Activated CD8-positive, alpha-beta T cell treated with anti-CD3 and anti-CD28 coated beads for 36 hours (primary cell): ENCODE measurements around the gene TRIM46. TPM values are rescaled to one million over a fixed set of nuclear protein-coding genes. Genes with fewer than 3 reads are reported as not detected.
A peak's percentile ranks its signal among the peaks of the same experiment; 100 is the strongest.

Source experiments
- ATAC-seq: fragments of 200-7000 bp; cut with Tn5 transposase; one replicate; pipeline ENCODE4 v1.10.0; 2021; ENCODE audit warnings: mild to moderate bottlenecking, moderate library complexity
- CTCF ChIA-PET: fragments of 350-600 bp; sonication (Branson Sonifier 250); formaldehyde crosslinking; loops from one replicate; lab custom pipeline; 2021; ENCODE audit warnings: antibody characterized with exemption; lab: Charles Lee
- POLR2A ChIA-PET: fragments of 350-600 bp; sonication (Branson Sonifier 250); formaldehyde crosslinking; loops from one replicate; lab custom pipeline; 2021; ENCODE audit warnings: antibody characterized with exemption; lab: Charles Lee
- DNase-seq: peaks from one replicate; pipeline ENCODE4 v3.0.0-alpha.2; 2020
- H3K27ac Mint-ChIP-seq: one replicate; pipeline ENCODE4 v1.8.0; 2021; ENCODE audit warnings: mild to moderate bottlenecking, mixed read lengths
- H3K27me3 Mint-ChIP-seq: one replicate; pipeline ENCODE4 v1.8.0; 2021; ENCODE audit warnings: mixed read lengths
- H3K36me3 Mint-ChIP-seq: one replicate; pipeline ENCODE4 v1.8.0; 2021; ENCODE audit warnings: low read depth, mixed read lengths
- H3K4me1 Mint-ChIP-seq: one replicate; pipeline ENCODE4 v1.8.0; 2021; ENCODE audit warnings: low read depth, mixed read lengths
- H3K4me3 Mint-ChIP-seq: one replicate; pipeline ENCODE4 v1.8.0; 2021; ENCODE audit warnings: mild to moderate bottlenecking, moderate library complexity, mixed read lengths
- H3K9me3 Mint-ChIP-seq: one replicate; pipeline ENCODE4 v1.8.0; 2021; ENCODE audit warnings: mixed read lengths
- intact Hi-C: fragments of 100-400 bp; cut with micrococcal nuclease; formaldehyde crosslinking; loops from one replicate; pipeline ENCODE4 v1.10.0; 2022
- total RNA-seq, 2 experiments: library from RNA; stranded (reverse); gene quantifications; one replicate each; pipeline ENCODE4 v1.2.3, GENCODE V29; 2021
- TF ChIP-seq, protein P1 (sequence below): fragments of 200-600 bp; IDR thresholded peaks from one replicate; pipeline ENCODE4 v1.8.0; 2022; ENCODE audit warnings: antibody characterized with exemption, mild to moderate bottlenecking

TRIM46 gene, protein sequence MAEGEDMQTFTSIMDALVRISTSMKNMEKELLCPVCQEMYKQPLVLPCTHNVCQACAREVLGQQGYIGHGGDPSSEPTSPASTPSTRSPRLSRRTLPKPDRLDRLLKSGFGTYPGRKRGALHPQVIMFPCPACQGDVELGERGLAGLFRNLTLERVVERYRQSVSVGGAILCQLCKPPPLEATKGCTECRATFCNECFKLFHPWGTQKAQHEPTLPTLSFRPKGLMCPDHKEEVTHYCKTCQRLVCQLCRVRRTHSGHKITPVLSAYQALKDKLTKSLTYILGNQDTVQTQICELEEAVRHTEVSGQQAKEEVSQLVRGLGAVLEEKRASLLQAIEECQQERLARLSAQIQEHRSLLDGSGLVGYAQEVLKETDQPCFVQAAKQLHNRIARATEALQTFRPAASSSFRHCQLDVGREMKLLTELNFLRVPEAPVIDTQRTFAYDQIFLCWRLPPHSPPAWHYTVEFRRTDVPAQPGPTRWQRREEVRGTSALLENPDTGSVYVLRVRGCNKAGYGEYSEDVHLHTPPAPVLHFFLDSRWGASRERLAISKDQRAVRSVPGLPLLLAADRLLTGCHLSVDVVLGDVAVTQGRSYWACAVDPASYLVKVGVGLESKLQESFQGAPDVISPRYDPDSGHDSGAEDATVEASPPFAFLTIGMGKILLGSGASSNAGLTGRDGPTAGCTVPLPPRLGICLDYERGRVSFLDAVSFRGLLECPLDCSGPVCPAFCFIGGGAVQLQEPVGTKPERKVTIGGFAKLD
- 1 to 10 TPM; 5.8 to 6.1 TPM for total RNA-seq

DNA sequence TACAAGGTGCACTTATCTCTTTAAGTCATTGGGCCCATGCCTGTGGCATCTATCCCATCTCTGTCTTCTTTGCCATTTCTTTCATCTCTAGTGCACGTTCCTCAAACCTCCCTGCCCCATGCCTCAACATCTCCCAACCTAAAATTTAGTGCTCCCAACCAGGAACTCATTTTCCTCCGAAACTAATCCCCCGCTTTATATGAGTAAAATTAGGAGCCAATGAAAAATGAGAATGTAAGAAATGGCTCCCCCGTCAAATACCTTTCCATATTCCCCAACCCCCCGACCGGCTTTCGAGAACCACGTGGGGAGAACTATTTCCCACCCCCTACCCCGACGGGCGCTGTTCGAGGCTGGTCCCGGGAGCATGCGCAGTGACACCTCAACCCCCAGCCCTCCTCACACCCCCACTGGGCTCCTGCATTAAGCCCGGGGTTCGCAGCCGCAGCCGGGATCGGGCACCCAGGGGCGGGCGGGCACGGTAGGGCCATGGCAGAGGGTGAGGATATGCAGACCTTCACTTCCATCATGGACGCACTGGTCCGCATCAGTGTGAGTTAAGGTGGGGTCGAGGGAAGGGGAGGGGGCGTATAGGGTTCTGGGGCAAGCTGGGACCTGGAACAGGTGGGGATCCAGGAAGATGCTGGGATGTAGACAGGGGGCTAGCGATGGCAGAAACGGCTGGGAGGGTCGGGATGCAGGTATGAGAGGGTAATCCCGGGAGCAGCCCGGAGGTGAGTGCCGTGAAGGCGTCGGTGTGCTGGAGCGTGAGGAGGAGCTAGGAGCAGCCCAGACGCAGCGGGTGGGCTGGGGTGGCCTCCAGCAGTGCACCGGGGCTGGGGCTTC, at the start of gene TRIM46:
TRIM46 (plus strand) TSS at position 372 of the 846 bp plus-strand sequence; CDS start at position 490, 118 bp downstream.
- Mint-ChIP-seq H3K36me3 (peaks cover 30% of the 10 kb centered on the region), H3K4me1 (peaks cover 43% of the 10 kb centered on the region), H3K27ac (peak within 1 kb of the TSS; percentile 98), H3K27me3 (no peaks in the 10 kb centered on the region), H3K9me3 (no peaks in the 10 kb centered on the region), H3K4me3 (peak within 1 kb of the TSS; percentile 96)
- peak; percentile 79 for DNase-seq
- CTCF ChIA-PET = interaction anchor here (0.7 to 13.3 kb wide), 39 partner anchors 8 to 252 kb away, joined by 3 to 312 read pairs (median 6); partner anchors contain the start of genes ADAM15, DPM3, EFNA3 and MTX1
- peak; percentile 46 for ATAC-seq
- intact Hi-C loops = no loop called here
- POLR2A ChIA-PET = interaction anchor here (0.5 to 6.9 kb wide), 17 partner anchors 12 to 154 kb away, joined by 3 to 57 read pairs (median 4); no protein-coding TSS in a partner anchor
- TF ChIP-seq, protein P1, sequence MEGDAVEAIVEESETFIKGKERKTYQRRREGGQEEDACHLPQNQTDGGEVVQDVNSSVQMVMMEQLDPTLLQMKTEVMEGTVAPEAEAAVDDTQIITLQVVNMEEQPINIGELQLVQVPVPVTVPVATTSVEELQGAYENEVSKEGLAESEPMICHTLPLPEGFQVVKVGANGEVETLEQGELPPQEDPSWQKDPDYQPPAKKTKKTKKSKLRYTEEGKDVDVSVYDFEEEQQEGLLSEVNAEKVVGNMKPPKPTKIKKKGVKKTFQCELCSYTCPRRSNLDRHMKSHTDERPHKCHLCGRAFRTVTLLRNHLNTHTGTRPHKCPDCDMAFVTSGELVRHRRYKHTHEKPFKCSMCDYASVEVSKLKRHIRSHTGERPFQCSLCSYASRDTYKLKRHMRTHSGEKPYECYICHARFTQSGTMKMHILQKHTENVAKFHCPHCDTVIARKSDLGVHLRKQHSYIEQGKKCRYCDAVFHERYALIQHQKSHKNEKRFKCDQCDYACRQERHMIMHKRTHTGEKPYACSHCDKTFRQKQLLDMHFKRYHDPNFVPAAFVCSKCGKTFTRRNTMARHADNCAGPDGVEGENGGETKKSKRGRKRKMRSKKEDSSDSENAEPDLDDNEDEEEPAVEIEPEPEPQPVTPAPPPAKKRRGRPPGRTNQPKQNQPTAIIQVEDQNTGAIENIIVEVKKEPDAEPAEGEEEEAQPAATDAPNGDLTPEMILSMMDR = no peak

DNA sequence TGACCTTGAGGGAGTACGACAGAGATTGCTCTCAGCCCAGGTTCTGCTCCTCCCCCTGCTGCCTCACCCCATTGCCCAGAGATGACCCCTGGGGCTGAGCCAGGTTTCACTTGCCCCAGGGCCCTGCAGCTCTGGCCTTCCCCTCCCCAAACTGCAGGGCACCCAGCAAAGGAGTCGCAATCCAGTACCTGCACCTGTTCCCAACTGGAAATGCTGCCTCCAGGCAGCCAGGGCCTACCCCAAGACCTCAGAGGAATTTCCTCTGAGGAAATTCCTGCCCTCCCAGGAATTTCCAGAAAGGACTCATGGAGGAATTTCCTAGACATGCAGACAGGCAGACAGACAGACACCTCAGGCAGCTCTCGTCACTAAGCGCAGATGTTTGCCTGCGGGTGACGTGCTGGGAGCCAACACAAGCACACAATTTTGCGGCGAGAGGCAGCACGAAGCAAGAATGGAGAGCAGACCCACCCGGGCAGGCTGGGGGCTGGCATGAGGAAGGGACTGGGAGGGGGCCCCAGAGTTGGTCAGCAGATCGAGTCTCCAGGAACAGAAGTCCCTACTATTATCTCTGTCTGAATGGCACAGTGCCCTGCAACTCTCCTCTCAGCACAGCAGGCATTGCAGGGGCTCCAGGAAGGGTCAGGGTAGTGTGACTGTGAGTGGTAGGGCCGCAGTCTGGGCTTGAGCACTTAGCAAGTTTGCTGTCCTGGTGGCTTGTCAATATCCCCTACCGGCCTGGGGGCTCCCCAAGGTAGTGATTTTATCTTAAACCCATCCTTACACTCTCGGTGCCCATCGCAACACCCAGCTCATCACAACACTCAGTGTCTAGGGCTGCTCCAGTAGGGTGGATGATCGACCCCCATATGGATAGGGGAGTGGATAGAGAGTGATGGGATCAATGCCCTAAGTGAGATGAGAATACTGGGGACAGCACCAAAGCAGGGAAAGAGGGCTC, 48.9 kb upstream of the TRIM46 start:
- intact Hi-C loops = no loop called here
- CTCF ChIA-PET = interaction anchor here (0.6 to 1.8 kb wide), 3 partner anchors 13 to 40 kb away, joined by 3 to 10 read pairs (median 4); no protein-coding TSS in a partner anchor
- Mint-ChIP-seq H3K4me3 (no peak overlapping the region), H3K4me1 (peaks cover 31% of the 10 kb centered on the region), H3K27ac (no peak overlapping the region), H3K9me3 (no peaks in the 10 kb centered on the region), H3K27me3 (peaks cover 21% of the 10 kb centered on the region), H3K36me3 (no peaks in the 10 kb centered on the region)
- DNase-seq (no peak), ATAC-seq (no peak)
- TF ChIP-seq, protein P1 = no peak
- POLR2A ChIA-PET = interaction anchor here (0.7 kb wide), 1 partner anchor 16 kb away, joined by 3 read pairs; no protein-coding TSS in a partner anchor

DNA sequence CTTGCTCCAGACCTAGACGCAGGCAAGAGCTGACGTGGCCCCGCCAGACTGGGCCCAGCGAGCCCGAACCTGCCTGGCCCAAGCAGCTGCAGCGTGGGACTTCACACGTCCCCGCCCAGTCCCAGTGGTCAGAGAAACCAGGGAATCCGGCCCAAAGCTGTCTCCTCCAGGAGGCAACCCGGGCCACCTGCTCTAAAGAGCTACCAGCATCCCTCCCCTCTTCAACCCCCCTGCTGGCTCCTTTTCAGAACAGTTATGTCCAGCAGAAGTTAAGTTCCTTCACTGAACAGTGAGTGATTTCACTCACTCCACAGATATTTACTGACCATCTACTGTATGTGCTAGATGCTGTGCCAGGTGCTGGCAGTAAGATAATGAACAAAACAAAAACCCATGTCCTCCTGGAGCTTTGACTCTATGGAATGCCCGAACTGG, 48.1 kb upstream of the TRIM46 start:
- Mint-ChIP-seq H3K4me3 (no peak overlapping the region), H3K4me1 (peaks cover 33% of the 10 kb centered on the region), H3K27ac (no peak overlapping the region), H3K36me3 (no peaks in the 10 kb centered on the region), H3K9me3 (no peaks in the 10 kb centered on the region), H3K27me3 (peaks cover 21% of the 10 kb centered on the region)
- no peak for ATAC-seq
- intact Hi-C loops = no loop called here
- ChIA-PET POLR2A (no interaction called here), CTCF (interaction anchor here (1.6 to 1.8 kb wide), 2 partner anchors 34 to 41 kb away, joined by 4 to 10 read pairs; no protein-coding TSS in a partner anchor)
- DNase-seq = no peak
- TF ChIP-seq, protein P1 = no peak
